Ovary (tissue), 3 donors: ENCODE measurements around the gene TMEM131.

Experiments
- CTCF ChIP-seq, 3 donors: fragments of 450-650 bp in 2 of 3; fragments of 200-600 bp in 1 of 3; IDR thresholded peaks; one replicate each; pipeline versions ENCODE4 v1.5.1 to v1.8.0; 2016 to 2022; ENCODE audit warnings: antibody characterized with exemption in 3 of 3, mild to moderate bottlenecking in 1 of 3
- EP300 ChIP-seq: sonication (generic); formaldehyde crosslinking; IDR thresholded peaks from one replicate; pipeline ENCODE4 v1.6.1; 2017; ENCODE audit warnings: antibody characterized with exemption
- POLR2A ChIP-seq: fragments of 450-650 bp; IDR thresholded peaks from one replicate; pipeline ENCODE4 v1.6.1; 2017; ENCODE audit warnings: antibody characterized with exemption, mild to moderate bottlenecking, moderate library complexity
- donor health status: DM: no; HTN: no; CAD: no.

GRCh38 chr2:97747716-97748115 lies 248.0 kb downstream of the TMEM131 start:
- TF ChIP-seq CTCF (IDR thresholded peaks at IDR 0.05) (no peak), EP300 (no peak), POLR2A (no peak)
